Loucy (cell line): ENCODE data around the gene FPR2.

ENCODE experiments used
- H2AFZ ChIP-seq: fragments of 200-600 bp; sonication (generic); 2 replicates; pipeline ENCODE4 v1.6.0; 2016; ENCODE audit warnings: antibody characterized with exemption, mild to moderate bottlenecking, low read length, moderate library complexity
- H3F3A ChIP-seq: fragments of 200-600 bp; 2 replicates; pipeline ENCODE4 v1.6.0; 2016; ENCODE audit warnings: antibody characterized with exemption, low read depth, mild to moderate bottlenecking
- H3K27me3 ChIP-seq: fragments of 200-600 bp; sonication (generic); 2 replicates; pipeline ENCODE4 v1.6.1; 2014; ENCODE audit warnings: low read length, mild to moderate bottlenecking; ENCODE audit not compliant: insufficient read depth, poor library complexity, severe bottlenecking
- H3K36me3 ChIP-seq: fragments of 200-600 bp; sonication (generic); 2 replicates; pipeline ENCODE4 v1.6.1; 2016; ENCODE audit warnings: low read length; ENCODE audit not compliant: insufficient read depth
- H3K4me1 ChIP-seq: fragments of 200-600 bp; sonication (generic); 2 replicates; pipeline ENCODE4 v1.5.1; 2014; ENCODE audit warnings: low read length, mild to moderate bottlenecking; ENCODE audit not compliant: insufficient read depth, poor library complexity, severe bottlenecking
- H3K4me2 ChIP-seq: fragments of 200-600 bp; sonication (generic); 2 replicates; pipeline ENCODE4 v1.6.0; 2014; ENCODE audit warnings: antibody characterized with exemption, low read length, low read depth, mild to moderate bottlenecking; ENCODE audit not compliant: poor library complexity, severe bottlenecking
- H3K4me3 ChIP-seq: fragments of 200-600 bp; sonication (generic); 2 replicates; pipeline ENCODE4 v1.5.1; 2014; ENCODE audit warnings: low read length, mild to moderate bottlenecking, mixed read lengths; ENCODE audit not compliant: poor library complexity, severe bottlenecking
- H3K79me2 ChIP-seq: fragments of 200-600 bp; sonication (generic); 2 replicates; pipeline ENCODE4 v1.6.1; 2014; ENCODE audit warnings: low read length; ENCODE audit not compliant: insufficient read depth
- H3K9ac ChIP-seq: fragments of 200-600 bp; sonication (generic); 2 replicates; pipeline ENCODE4 v1.6.0; 2014; ENCODE audit warnings: mild to moderate bottlenecking, low read depth, low read length, moderate library complexity; ENCODE audit not compliant: poor library complexity, severe bottlenecking
- H3K9me2 ChIP-seq: fragments of 200-600 bp; sonication (generic); replicated peaks from 2 replicates; pipeline ENCODE4 v1.6.1; 2016; ENCODE audit warnings: low read depth, low read length, mixed read lengths
- H3K9me3 ChIP-seq: fragments of 200-600 bp; sonication (generic); 2 replicates; pipeline ENCODE4 v1.6.1; 2014; ENCODE audit warnings: mild to moderate bottlenecking, antibody characterized with exemption, low read length, low read depth; ENCODE audit not compliant: insufficient read depth
- H4K20me1 ChIP-seq: fragments of 200-600 bp; sonication (generic); 2 replicates; pipeline ENCODE4 v1.6.0; 2014; ENCODE audit warnings: antibody characterized with exemption, low read length, mild to moderate bottlenecking; ENCODE audit not compliant: insufficient read depth, poor library complexity, severe bottlenecking
- CTCF ChIP-seq: fragments of 200-600 bp; sonication (generic); conservative IDR thresholded peaks from 2 replicates; pipeline ENCODE4 v1.5.1; 2014; ENCODE audit warnings: mild to moderate bottlenecking, antibody characterized with exemption, low read length
- EZH2phosphoT487 ChIP-seq: fragments of 200-600 bp; IDR thresholded peaks from 2 replicates; pipeline ENCODE4 v1.6.1; 2018; ENCODE audit warnings: antibody characterized with exemption, mild to moderate bottlenecking, moderate library complexity, borderline replicate concordance

Gene FPR2

GRCh38 chr19:51809787-51810186, 48.8 kb downstream of the FPR2 start:
- Histone ChIP-seq H3K9ac (no peak overlapping the region), H3K4me3 (no peak overlapping the region), H3K36me3 (no peaks in the 10 kb centered on the region), H3K79me2 (no peaks in the 10 kb centered on the region), H3F3A (no peaks in the 10 kb centered on the region), H3K4me1 (peaks cover 7% of the 10 kb centered on the region), H3K9me2 (no peaks in the 10 kb centered on the region), H3K9me3 (no peaks in the 10 kb centered on the region), H2AFZ (no peak overlapping the region), H4K20me1 (no peaks in the 10 kb centered on the region), H3K27me3 (no peaks in the 10 kb centered on the region), H3K4me2 (no peak overlapping the region)
- TF ChIP-seq CTCF (no peak), EZH2phosphoT487 (no peak)

- H3K9me2 ChIP-seq = no peaks in the 10 kb centered on the region
- H3K9ac ChIP-seq = no peak overlapping the region
- H2AFZ ChIP-seq = no peak overlapping the region
- no peaks in the 10 kb centered on the region for H3K79me2 ChIP-seq
- TF ChIP-seq EZH2phosphoT487 (no peak), CTCF (peak; percentile 28; the same call in 1 of the 2 replicates)
- H3K27me3 ChIP-seq = no peaks in the 10 kb centered on the region
- H3K4me1 ChIP-seq = peaks cover 7% of the 10 kb centered on the region
- H4K20me1 ChIP-seq = no peaks in the 10 kb centered on the region
- no peak overlapping the region for H3K4me3 ChIP-seq
- no peaks in the 10 kb centered on the region for H3K36me3 ChIP-seq
- no peaks in the 10 kb centered on the region for H3K9me3 ChIP-seq
- H3F3A ChIP-seq = no peaks in the 10 kb centered on the region
- no peak overlapping the region for H3K4me2 ChIP-seq
Measured at GRCh38 chr19:51810223-51810622, 49.2 kb downstream of the FPR2 start.

GRCh38 chr19:51811344-51811743, 50.4 kb downstream of the FPR2 start:
- H3K9ac ChIP-seq = no peak overlapping the region
- no peaks in the 10 kb centered on the region for H3K9me3 ChIP-seq
- H3K79me2 ChIP-seq = no peaks in the 10 kb centered on the region
- no peaks in the 10 kb centered on the region for H3K9me2 ChIP-seq
- H3K27me3 ChIP-seq = no peaks in the 10 kb centered on the region
- TF ChIP-seq CTCF = no peak
- no peak for TF ChIP-seq EZH2phosphoT487
- no peaks in the 10 kb centered on the region for H3K36me3 ChIP-seq
- H3K4me3 ChIP-seq = no peak overlapping the region
- peaks cover 7% of the 10 kb centered on the region for H3K4me1 ChIP-seq
- H4K20me1 ChIP-seq = no peaks in the 10 kb centered on the region
- no peak overlapping the region for H3K4me2 ChIP-seq
- H2AFZ ChIP-seq = no peak overlapping the region
- H3F3A ChIP-seq = no peaks in the 10 kb centered on the region
